IMR-90 (cell line): Measurements from ENCODE around the gene PEX5L. TPM values are rescaled to one million over a fixed set of nuclear protein-coding genes. Genes with fewer than 3 reads are reported as not detected.

Experiments
- ATAC-seq: fragments of 200-7000 bp; cut with Tn5 transposase; 2 replicates; pipeline ENCODE4 v1.9.1; 2020; ENCODE audit warnings: low read depth, mild to moderate bottlenecking, moderate library complexity
- BruUV-seq: library from RNA; stranded (reverse); fragments of 400-500 nt; replicated peaks from 2 replicates; lab custom pipeline; 2021; lab: Mats Ljungman, UMichigan
- CTCF ChIA-PET: fragments of 300-600 bp; formaldehyde crosslinking; extraction: SDS; loops from one replicate; lab custom pipeline; 2021; ENCODE audit warnings: antibody characterized with exemption; lab: Yijun Ruan, JAX
- POLR2A ChIA-PET: fragments of 300-600 bp; sonication (Branson Sonifier 250); formaldehyde crosslinking; loops from one replicate; lab custom pipeline; 2022; ENCODE audit warnings: antibody characterized with exemption; ENCODE audit not compliant: unreplicated experiment; lab: Charles Lee
- DNase-seq: peaks from one replicate; pipeline ENCODE4 v3.0.0; 2013
- H2AFZ ChIP-seq: replicated peaks from 2 replicates; pipeline ENCODE3; 2013; ENCODE audit warnings: low read length, mild to moderate bottlenecking; ENCODE audit not compliant: poor library complexity
- H2AK5ac ChIP-seq: 2 replicates; pipeline ENCODE4 v1.6.1; 2013; ENCODE audit warnings: low read depth, low read length, inconsistent platforms
- H2AK9ac ChIP-seq: replicated peaks from 2 replicates; pipeline ENCODE3; 2013; ENCODE audit warnings: mild to moderate bottlenecking, low read depth, low read length, moderate library complexity; ENCODE audit not compliant: poor library complexity
- H2BK120ac ChIP-seq: 2 replicates; pipeline ENCODE4 v1.6.1; 2013; ENCODE audit warnings: low read depth, low read length, inconsistent platforms
- H2BK15ac ChIP-seq: 3 replicates; pipeline ENCODE4 v1.6.1; 2013; ENCODE audit warnings: low read depth, low read length, inconsistent platforms
- H2BK20ac ChIP-seq: 2 replicates; pipeline ENCODE4 v1.6.1; 2013; ENCODE audit warnings: low read depth, mild to moderate bottlenecking, inconsistent platforms, low read length, moderate library complexity
- H2BK5ac ChIP-seq: 2 replicates; pipeline ENCODE4 v1.6.1; 2013; ENCODE audit warnings: mild to moderate bottlenecking, low read depth, low read length, inconsistent platforms; ENCODE audit not compliant: poor library complexity, severe bottlenecking
- H3K14ac ChIP-seq: replicated peaks from 2 replicates; pipeline ENCODE4 v1.6.1; 2013; ENCODE audit warnings: low read depth, low read length, inconsistent platforms
- H3K18ac ChIP-seq: 2 replicates; pipeline ENCODE4 v1.6.1; 2013; ENCODE audit warnings: low read depth, low read length, control low read depth
- H3K23ac ChIP-seq: 2 replicates; pipeline ENCODE4 v1.6.1; 2013; ENCODE audit warnings: low read depth, low read length, inconsistent platforms
- H3K27ac ChIP-seq: 2 replicates; pipeline ENCODE4 v1.5.1; 2013; ENCODE audit warnings: mild to moderate bottlenecking, control low read depth, low read length; ENCODE audit not compliant: insufficient read depth
- H3K27me3 ChIP-seq: 2 replicates; pipeline ENCODE4 v1.6.1; 2013; ENCODE audit warnings: low read length; ENCODE audit not compliant: control insufficient read depth, insufficient read depth
- H3K36me3 ChIP-seq: 2 replicates; pipeline ENCODE4 v1.6.1; 2013; ENCODE audit warnings: low read length, mixed read lengths; ENCODE audit not compliant: control insufficient read depth, insufficient read depth
- H3K4ac ChIP-seq: 2 replicates; pipeline ENCODE4 v1.6.1; 2013; ENCODE audit warnings: low read depth, low read length, inconsistent platforms
- H3K4me1 ChIP-seq: 2 replicates; pipeline ENCODE4 v1.6.1; 2013; ENCODE audit warnings: low read length, mixed read lengths; ENCODE audit not compliant: control insufficient read depth, insufficient read depth
- H3K4me2 ChIP-seq: 2 replicates; pipeline ENCODE4 v1.6.1; 2013; ENCODE audit warnings: low read depth, mild to moderate bottlenecking, control low read depth, low read length, moderate library complexity
- H3K4me3 ChIP-seq: 2 replicates; pipeline ENCODE4 v1.5.1; 2013; ENCODE audit warnings: low read depth, mild to moderate bottlenecking, control low read depth, low read length, moderate library complexity; ENCODE audit not compliant: insufficient read depth
- H3K56ac ChIP-seq: 2 replicates; pipeline ENCODE4 v1.6.1; 2013; ENCODE audit warnings: low read length, inconsistent platforms; ENCODE audit not compliant: insufficient read depth; ENCODE audit errors: extremely low read depth
- H3K79me1 ChIP-seq, 2 experiments: 2 replicates each; pipeline ENCODE4 v1.6.1; 2013; ENCODE audit warnings: low read length in 2 of 2, inconsistent platforms in 1 of 2, low read depth in 1 of 2
- H3K9ac ChIP-seq: 2 replicates; pipeline ENCODE4 v1.6.1; 2013; ENCODE audit warnings: low read depth, low read length, control low read depth
- H3K9me1 ChIP-seq: 2 replicates; pipeline ENCODE4 v1.6.1; 2013; ENCODE audit warnings: low read length, inconsistent platforms; ENCODE audit not compliant: insufficient read depth
- H3K9me3 ChIP-seq: 2 replicates; pipeline ENCODE4 v1.6.1; 2013; ENCODE audit warnings: low read length; ENCODE audit not compliant: control insufficient read depth, insufficient read depth
- H4K20me1 ChIP-seq: 2 replicates; pipeline ENCODE4 v1.6.1; 2013; ENCODE audit warnings: low read length, inconsistent platforms; ENCODE audit not compliant: insufficient read depth
- H4K5ac ChIP-seq: 2 replicates; pipeline ENCODE4 v1.6.1; 2013; ENCODE audit warnings: mild to moderate bottlenecking, low read depth, low read length, control low read depth
- H4K8ac ChIP-seq, 2 experiments: 2 replicates each; pipeline ENCODE4 v1.6.1; 2013; ENCODE audit warnings: low read depth in 2 of 2, low read length in 2 of 2, control low read depth in 1 of 2, inconsistent platforms in 1 of 2
- H4K91ac ChIP-seq: 2 replicates; pipeline ENCODE4 v1.6.1; 2013; ENCODE audit warnings: low read depth, low read length, inconsistent platforms; ENCODE audit not compliant: insufficient read depth
- BHLHE40 ChIP-seq: fragments of 150-350 bp; IDR thresholded peaks from 2 replicates; pipeline ENCODE4 v1.6.1; 2016; ENCODE audit warnings: mild to moderate bottlenecking, low read depth, low read length
- CEBPB ChIP-seq: IDR thresholded peaks from 2 replicates; pipeline ENCODE4 v1.6.1; 2012; ENCODE audit warnings: low read depth, low read length, improper control_type of control experiment
- CHD1 ChIP-seq: IDR thresholded peaks from 2 replicates; pipeline ENCODE4 v1.6.1; 2012; ENCODE audit warnings: low read depth, low read length, improper control_type of control experiment
- FOS ChIP-seq: fragments of 150-350 bp; IDR thresholded peaks from 2 replicates; pipeline ENCODE4 v1.6.1; 2016; ENCODE audit warnings: low read depth, low read length
- MAFK ChIP-seq: IDR thresholded peaks from 2 replicates; pipeline ENCODE4 v1.6.1; 2012; ENCODE audit warnings: low read depth, low read length, improper control_type of control experiment
- MAZ ChIP-seq: IDR thresholded peaks from 2 replicates; pipeline ENCODE4 v1.6.1; 2012; ENCODE audit warnings: low read depth, mild to moderate bottlenecking, low read length, improper control_type of control experiment, moderate library complexity, borderline replicate concordance
- MXI1 ChIP-seq: IDR thresholded peaks from 2 replicates; pipeline ENCODE4 v1.6.1; 2012; ENCODE audit warnings: low read depth, mild to moderate bottlenecking, low read length, moderate library complexity, borderline replicate concordance
- NFE2L2 ChIP-seq: fragments of 150-350 bp; IDR thresholded peaks from 2 replicates; pipeline ENCODE4 v1.6.1; 2016; ENCODE audit warnings: low read depth, mild to moderate bottlenecking, low read length
- POLR2A ChIP-seq: IDR thresholded peaks from 2 replicates; pipeline ENCODE4 v1.6.1; 2012; ENCODE audit warnings: mild to moderate bottlenecking, low read depth, low read length
- RAD21 ChIP-seq: IDR thresholded peaks from 2 replicates; pipeline ENCODE4 v1.6.1; 2012; ENCODE audit warnings: low read length, improper control_type of control experiment
- RCOR1 ChIP-seq: IDR thresholded peaks from 2 replicates; pipeline ENCODE4 v1.6.1; 2012; ENCODE audit warnings: mild to moderate bottlenecking, low read length, improper control_type of control experiment; ENCODE audit not compliant: insufficient replicate concordance
- RFX5 ChIP-seq: IDR thresholded peaks from 2 replicates; pipeline ENCODE4 v1.8.0; 2012; ENCODE audit warnings: low read depth, mild to moderate bottlenecking, low read length, moderate library complexity
- SMC3 ChIP-seq: fragments of 150-350 bp; IDR thresholded peaks from 2 replicates; pipeline ENCODE4 v1.6.1; 2016; ENCODE audit warnings: low read depth, mild to moderate bottlenecking, antibody characterized with exemption, low read length, moderate library complexity
- WGBS, 2 experiments: methylation state at CpG; one replicate each; pipeline versions ENCODE4 v1.1.5 to v1.1.7; 2013; ENCODE audit warnings: missing lambda C conversion rate in 2 of 2; ENCODE audit not compliant: insufficient read length in 1 of 2; ENCODE audit errors: extremely low coverage in 2 of 2; 5-methylcytosine and 5-hydroxymethylcytosine counted together
- dilution Hi-C: fragments of 300-500 bp; cut with HindIII; formaldehyde crosslinking; loops from one replicate; pipeline ENCODE4 v1.14.3; 2018; ENCODE audit warnings: low sequenced_read_pairs; ENCODE audit not compliant: unreplicated experiment
- in situ Hi-C: fragments of 300-500 bp; cut with MboI; formaldehyde crosslinking; loops from 3 replicates; pipeline ENCODE4 v1.14.3; 2019; ENCODE audit warnings: low sequenced_read_pairs, inconsistent platforms, mixed read lengths
- intact Hi-C: fragments of 100-400 bp; cut with micrococcal nuclease; formaldehyde crosslinking; loops from 2 replicates; pipeline ENCODE4 v1.10.0; 2022
- polyA plus RNA-seq, 3 experiments: library from polyadenylated mRNA; depleted of rRNA; stranded (reverse); fragments of >200 nt; gene quantifications; 2 replicates each; pipeline ENCODE4 v1.2.3, GENCODE V29; 2012; ENCODE audit warnings: low replicate concordance in 1 of 3
- total RNA-seq: library from RNA; depleted of rRNA; stranded (reverse); fragments of >200 nt; gene quantifications from 2 replicates; pipeline ENCODE4 v1.2.3, GENCODE V29; 2012
- TF ChIP-seq, protein P1 (sequence below): conservative IDR thresholded peaks from 2 replicates; pipeline ENCODE4 v1.5.1; 2012; ENCODE audit warnings: mild to moderate bottlenecking, low read depth, low read length, improper control_type of control experiment
- TF ChIP-seq, protein P2 (sequence below): fragments of 150-350 bp; IDR thresholded peaks from 2 replicates; pipeline ENCODE4 v1.6.1; 2017; ENCODE audit warnings: mild to moderate bottlenecking, antibody characterized with exemption, low read length, low read depth
- TF ChIP-seq, protein P3 (sequence below): fragments of 150-350 bp; IDR thresholded peaks from 2 replicates; pipeline ENCODE4 v1.6.1; 2016; ENCODE audit warnings: low read depth, mild to moderate bottlenecking, low read length, moderate library complexity, borderline replicate concordance

Gene PEX5L
- total and polyA plus RNA-seq, 2 of the 4 experiments (the other 2 are of a cell fraction), result not detected

DNA sequence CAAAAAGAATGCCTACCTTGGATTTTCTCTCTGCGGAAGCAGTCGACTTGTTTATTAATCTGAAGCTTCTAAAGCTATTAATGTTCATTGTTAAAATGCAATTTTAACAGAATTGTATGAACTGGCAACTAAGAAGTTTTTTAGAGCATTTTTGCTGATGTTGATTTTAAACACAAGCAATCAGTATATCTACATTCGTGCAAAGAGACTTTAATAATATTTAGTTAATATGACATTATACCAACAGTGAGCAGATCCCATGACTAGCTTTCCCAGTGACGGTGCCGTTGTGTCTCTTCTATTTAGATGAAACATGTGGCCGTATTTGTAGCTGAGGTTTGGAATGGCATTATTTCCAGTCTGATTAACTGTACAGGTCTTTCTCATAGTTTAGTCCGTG is 88.0 kb downstream of the PEX5L start:
- Histone ChIP-seq H3K9me1 (no peaks in the 10 kb centered on the region), H2AK9ac (no peak overlapping the region), H4K8ac (no peak overlapping the region), H4K5ac (no peak overlapping the region), H3K36me3 (no peaks in the 10 kb centered on the region), H3K27me3 (no peaks in the 10 kb centered on the region), H4K20me1 (no peaks in the 10 kb centered on the region), H3K4ac (no peak overlapping the region), H3K27ac (no peak overlapping the region), H4K91ac (no peak overlapping the region), H3K56ac (no peak overlapping the region), H3K79me1 (no peaks in the 10 kb centered on the region), H3K14ac (no peak overlapping the region), H2AK5ac (no peak overlapping the region), H3K4me1 (no peaks in the 10 kb centered on the region), H2BK20ac (no peak overlapping the region), H2BK5ac (no peak overlapping the region), H3K9me3 (no peaks in the 10 kb centered on the region), H2BK15ac (no peak overlapping the region), H2AFZ (no peak overlapping the region), H3K4me2 (no peak overlapping the region), H3K9ac (no peak overlapping the region), H3K18ac (no peak overlapping the region), H2BK120ac (no peak overlapping the region), H3K4me3 (no peak overlapping the region), H3K23ac (no peak overlapping the region)
- no peak for ATAC-seq
- no TSS peak for BruUV-seq
- DNase-seq, result no peak
- CTCF ChIA-PET, result interaction anchor here (1.0 kb wide), 1 partner anchor 20 kb away, joined by 3 read pairs; no protein-coding TSS in a partner anchor
- in situ Hi-C loops, result no loop called here
- POLR2A ChIA-PET, result no interaction called here
- intact Hi-C loops, result no loop called here
- no CpG with 5 or more reads among the region's 7 CpGs for WGBS, 2 experiments
- TF ChIP-seq, protein P1, sequence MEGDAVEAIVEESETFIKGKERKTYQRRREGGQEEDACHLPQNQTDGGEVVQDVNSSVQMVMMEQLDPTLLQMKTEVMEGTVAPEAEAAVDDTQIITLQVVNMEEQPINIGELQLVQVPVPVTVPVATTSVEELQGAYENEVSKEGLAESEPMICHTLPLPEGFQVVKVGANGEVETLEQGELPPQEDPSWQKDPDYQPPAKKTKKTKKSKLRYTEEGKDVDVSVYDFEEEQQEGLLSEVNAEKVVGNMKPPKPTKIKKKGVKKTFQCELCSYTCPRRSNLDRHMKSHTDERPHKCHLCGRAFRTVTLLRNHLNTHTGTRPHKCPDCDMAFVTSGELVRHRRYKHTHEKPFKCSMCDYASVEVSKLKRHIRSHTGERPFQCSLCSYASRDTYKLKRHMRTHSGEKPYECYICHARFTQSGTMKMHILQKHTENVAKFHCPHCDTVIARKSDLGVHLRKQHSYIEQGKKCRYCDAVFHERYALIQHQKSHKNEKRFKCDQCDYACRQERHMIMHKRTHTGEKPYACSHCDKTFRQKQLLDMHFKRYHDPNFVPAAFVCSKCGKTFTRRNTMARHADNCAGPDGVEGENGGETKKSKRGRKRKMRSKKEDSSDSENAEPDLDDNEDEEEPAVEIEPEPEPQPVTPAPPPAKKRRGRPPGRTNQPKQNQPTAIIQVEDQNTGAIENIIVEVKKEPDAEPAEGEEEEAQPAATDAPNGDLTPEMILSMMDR, result no peak
- no peak for TF ChIP-seq SMC3
- TF ChIP-seq, protein P2, sequence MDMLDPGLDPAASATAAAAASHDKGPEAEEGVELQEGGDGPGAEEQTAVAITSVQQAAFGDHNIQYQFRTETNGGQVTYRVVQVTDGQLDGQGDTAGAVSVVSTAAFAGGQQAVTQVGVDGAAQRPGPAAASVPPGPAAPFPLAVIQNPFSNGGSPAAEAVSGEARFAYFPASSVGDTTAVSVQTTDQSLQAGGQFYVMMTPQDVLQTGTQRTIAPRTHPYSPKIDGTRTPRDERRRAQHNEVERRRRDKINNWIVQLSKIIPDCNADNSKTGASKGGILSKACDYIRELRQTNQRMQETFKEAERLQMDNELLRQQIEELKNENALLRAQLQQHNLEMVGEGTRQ, result no peak
- TF ChIP-seq POLR2A, result no peak
- no peak for TF ChIP-seq RCOR1
- no peak for TF ChIP-seq MAZ
- TF ChIP-seq FOS, result no peak
- TF ChIP-seq NFE2L2, result no peak
- no peak for TF ChIP-seq CEBPB
- TF ChIP-seq RAD21, result no peak
- no peak for TF ChIP-seq BHLHE40
- TF ChIP-seq, protein P3, sequence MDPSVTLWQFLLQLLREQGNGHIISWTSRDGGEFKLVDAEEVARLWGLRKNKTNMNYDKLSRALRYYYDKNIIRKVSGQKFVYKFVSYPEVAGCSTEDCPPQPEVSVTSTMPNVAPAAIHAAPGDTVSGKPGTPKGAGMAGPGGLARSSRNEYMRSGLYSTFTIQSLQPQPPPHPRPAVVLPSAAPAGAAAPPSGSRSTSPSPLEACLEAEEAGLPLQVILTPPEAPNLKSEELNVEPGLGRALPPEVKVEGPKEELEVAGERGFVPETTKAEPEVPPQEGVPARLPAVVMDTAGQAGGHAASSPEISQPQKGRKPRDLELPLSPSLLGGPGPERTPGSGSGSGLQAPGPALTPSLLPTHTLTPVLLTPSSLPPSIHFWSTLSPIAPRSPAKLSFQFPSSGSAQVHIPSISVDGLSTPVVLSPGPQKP, result no peak
- no peak for TF ChIP-seq CHD1
- no peak for TF ChIP-seq MXI1
- no peak for TF ChIP-seq MAFK
- no peak for TF ChIP-seq RFX5
- dilution Hi-C loops, result no loop called here
